ENCODE results near the gene HAUS6. TPM values are rescaled to one million over a fixed set of nuclear protein-coding genes. Genes with fewer than 3 reads are reported as not detected.

The HAUS6 gene
- total and polyA plus RNA-seq, 2 of the 13 experiments (the other 11 are each of a cell fraction or from before 2014, with no cell fraction given) = 9.8 to 31.1 TPM

GRCh38 chr9:19102181-19102630, 498 bp downstream of the HAUS6 start (continued):
- TF ChIP-seq ZNF75D (CRISPR knock-in tag; IDR thresholded peaks at IDR 0.05; ENCODE audit: borderline replicate concordance) = no peak
- no peak for TF ChIP-seq BHLHE40 (IDR thresholded peaks at IDR 0.05; ENCODE audit: low read length)
- TF ChIP-seq SMAD1 (CRISPR knock-in tag; IDR thresholded peaks at IDR 0.05; ENCODE audit: borderline replicate concordance, low read depth) = no peak
- TF ChIP-seq TFDP1 (CRISPR knock-in tag; IDR thresholded peaks at IDR 0.05; ENCODE audit: borderline replicate concordance) = no peak
- 0 out of 2 replicates have a peak, but pooled peaks have one; percentile 16 for TF ChIP-seq ZNF740 (CRISPR knock-in tag; IDR thresholded peaks at IDR 0.05)
- no peak for TF ChIP-seq DRAP1 (CRISPR knock-in tag; IDR thresholded peaks at IDR 0.05)
- TF ChIP-seq EED (CRISPR knock-in tag; IDR thresholded peaks at IDR 0.05) = no peak
- TF ChIP-seq ZBTB1 (CRISPR knock-in tag; IDR thresholded peaks at IDR 0.05; ENCODE audit: borderline replicate concordance) = no peak
- 0 out of 2 replicates have a peak, but pooled peaks have one; percentile 40 for TF ChIP-seq ZNF576 (CRISPR knock-in tag; IDR thresholded peaks at IDR 0.05)
- no peak for TF ChIP-seq MTA1 (CRISPR knock-in tag; IDR thresholded peaks at IDR 0.05; ENCODE audit: borderline replicate concordance)
- no peak for TF ChIP-seq STAT5B (CRISPR knock-in tag; IDR thresholded peaks at IDR 0.05)
- peak; percentile 26 for TF ChIP-seq ZNF18 (CRISPR knock-in tag; IDR thresholded peaks at IDR 0.05; ENCODE audit: insufficient replicate concordance)
- TF ChIP-seq AGO2 (optimal IDR thresholded peaks at IDR 0.05; ENCODE audit: low read depth, low read length) = no peak
- no peak for TF ChIP-seq ATRX (CRISPR knock-in tag; IDR thresholded peaks at IDR 0.05; ENCODE audit: borderline replicate concordance)
- TF ChIP-seq ZBTB2 (CRISPR knock-in tag; IDR thresholded peaks at IDR 0.05; ENCODE audit: low read depth) = no peak

Measured in HepG2 (cell line).